ENCODE measurements around the gene STAM2.

STAM2 gene

DNA sequence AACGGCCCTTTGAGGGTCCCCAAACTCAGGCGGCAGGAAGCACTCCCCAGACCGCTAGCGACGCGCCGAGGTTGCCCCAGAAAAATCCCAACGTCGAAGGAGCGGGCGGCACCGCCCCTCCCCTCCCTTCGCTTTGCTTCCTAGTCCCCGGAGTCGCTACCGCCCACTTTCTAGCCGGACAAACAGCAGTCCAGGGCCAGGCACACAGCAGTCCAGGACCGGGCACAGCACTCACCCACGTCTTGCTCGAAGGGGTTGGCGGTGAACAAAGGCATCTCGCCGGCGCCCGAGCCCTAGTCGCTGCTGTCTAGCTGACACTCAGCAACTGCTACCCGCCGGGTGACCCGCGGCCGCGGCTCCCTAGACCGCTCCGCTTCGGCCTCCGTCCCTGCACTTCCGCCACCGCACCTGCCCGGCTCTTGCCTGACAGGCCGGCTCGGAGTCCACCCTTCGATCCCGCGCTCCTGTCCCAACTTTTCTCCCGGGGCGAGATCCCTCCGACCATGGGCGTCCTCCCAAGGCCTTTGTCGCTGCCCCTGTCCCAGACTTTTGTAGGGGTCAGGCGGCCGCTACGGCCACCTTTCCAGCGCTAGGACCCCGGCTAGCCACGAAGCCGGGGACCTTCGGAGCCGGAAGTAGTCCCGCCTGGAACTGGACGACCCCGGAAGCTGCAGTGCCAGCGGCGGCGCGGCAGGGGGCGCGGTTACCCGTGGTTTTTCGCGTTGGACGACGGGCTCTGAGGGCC is at the start of gene STAM2:
Gene STAM2, minus strand, starts transcription at position 396 of the 745 bp plus-strand sequence. Its CDS starts 121 bp downstream, at position 275.
- DNase-seq (ENCODE audit: low read depth in 2 of 2) = peak; percentile 95
- TF ChIP-seq, protein P1, sequence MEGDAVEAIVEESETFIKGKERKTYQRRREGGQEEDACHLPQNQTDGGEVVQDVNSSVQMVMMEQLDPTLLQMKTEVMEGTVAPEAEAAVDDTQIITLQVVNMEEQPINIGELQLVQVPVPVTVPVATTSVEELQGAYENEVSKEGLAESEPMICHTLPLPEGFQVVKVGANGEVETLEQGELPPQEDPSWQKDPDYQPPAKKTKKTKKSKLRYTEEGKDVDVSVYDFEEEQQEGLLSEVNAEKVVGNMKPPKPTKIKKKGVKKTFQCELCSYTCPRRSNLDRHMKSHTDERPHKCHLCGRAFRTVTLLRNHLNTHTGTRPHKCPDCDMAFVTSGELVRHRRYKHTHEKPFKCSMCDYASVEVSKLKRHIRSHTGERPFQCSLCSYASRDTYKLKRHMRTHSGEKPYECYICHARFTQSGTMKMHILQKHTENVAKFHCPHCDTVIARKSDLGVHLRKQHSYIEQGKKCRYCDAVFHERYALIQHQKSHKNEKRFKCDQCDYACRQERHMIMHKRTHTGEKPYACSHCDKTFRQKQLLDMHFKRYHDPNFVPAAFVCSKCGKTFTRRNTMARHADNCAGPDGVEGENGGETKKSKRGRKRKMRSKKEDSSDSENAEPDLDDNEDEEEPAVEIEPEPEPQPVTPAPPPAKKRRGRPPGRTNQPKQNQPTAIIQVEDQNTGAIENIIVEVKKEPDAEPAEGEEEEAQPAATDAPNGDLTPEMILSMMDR (IDR thresholded peaks at IDR 0.05; ENCODE audit: low read depth, low read length) = peak; percentile 92
- H3K4me3 ChIP-seq (replicated peaks in 1 of 2; ENCODE audit: low read depth in 2 of 2, low read length in 2 of 2) = peak within 1 kb of the TSS; percentile 86 to 98

DNA sequence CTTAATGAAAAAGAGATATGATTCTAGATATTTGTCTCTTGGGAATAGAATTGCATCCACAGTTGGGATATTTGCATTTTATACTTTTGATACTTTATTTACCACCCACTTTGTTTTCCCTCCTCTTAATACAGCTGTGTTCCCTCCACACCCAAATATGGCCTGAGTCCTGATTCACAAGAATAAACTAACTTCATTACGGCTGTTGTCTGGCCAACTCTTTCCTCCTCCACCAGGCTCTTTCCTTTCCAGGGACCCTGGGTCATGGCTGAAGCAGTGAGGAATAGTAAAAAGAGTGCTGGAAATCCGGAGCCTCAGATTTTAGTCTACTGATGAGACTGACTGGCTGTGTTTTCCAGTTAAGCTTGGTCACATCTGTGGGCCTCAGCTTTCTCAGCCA is 48.4 kb upstream of the STAM2 start:
- peak in 1 of 2 donors; percentile 51 for DNase-seq (ENCODE audit: low read depth in 2 of 2)
- H3K4me3 ChIP-seq (replicated peaks in 1 of 2; ENCODE audit: low read depth in 2 of 2, low read length in 2 of 2) = no peak overlapping the region
- TF ChIP-seq, protein P1 (IDR thresholded peaks at IDR 0.05; ENCODE audit: low read depth, low read length) = no peak

DNA sequence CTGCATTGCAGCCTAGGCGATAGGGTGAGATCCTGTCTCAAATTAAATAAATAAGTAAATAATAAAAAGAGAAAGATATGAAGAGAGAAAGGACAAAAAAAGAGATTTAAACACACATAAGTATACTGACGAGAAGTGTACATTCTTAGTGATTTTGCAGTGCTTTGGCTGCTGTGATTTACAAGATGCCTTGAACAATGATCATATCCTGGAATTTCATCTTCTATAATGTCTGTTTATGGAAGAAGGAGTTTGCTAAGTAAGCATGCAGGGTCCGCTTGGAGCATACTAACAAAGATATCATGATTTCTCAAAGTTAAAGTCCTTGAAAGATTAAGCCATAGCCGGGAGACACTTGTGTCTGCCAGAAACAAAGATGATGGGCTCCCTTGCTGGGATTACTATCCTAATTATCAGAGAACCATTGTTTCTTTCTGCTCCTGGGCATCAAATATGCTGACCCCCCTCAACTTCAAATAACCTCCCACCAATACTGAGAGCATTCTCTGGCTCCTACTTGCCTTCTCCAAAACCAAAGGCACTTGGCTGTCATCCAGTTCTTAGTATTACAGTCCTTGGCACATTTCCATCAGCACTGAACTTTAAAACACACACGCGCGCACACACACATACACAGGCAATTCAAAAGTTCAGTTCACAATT is 47.5 kb upstream of the STAM2 start:
- DNase-seq (ENCODE audit: low read depth in 2 of 2) = peak; percentile 92 to 96
- H3K4me3 ChIP-seq (replicated peaks in 1 of 2; ENCODE audit: low read depth in 2 of 2, low read length in 2 of 2) = no peak overlapping the region
- TF ChIP-seq, protein P1 (IDR thresholded peaks at IDR 0.05; ENCODE audit: low read depth, low read length) = no peak

DNA sequence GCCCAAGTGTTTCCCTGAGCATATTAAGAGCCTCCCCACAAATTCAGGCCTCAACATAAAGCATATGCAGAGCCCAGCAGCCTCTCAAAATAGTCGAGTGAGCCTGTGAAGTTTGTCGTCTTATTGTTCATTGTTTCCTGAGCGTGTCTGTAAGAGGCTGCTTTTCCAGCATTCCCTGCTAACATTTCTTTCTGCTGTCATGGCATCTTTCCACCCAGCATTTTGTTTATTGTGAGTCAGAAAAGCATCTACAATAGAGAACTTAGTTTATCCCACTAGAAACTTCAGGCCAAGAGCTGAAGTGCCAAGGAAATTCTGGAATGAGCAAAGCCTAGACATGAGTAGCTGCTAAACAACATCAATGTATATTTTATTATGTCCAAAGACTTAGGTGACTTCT is 46.3 kb upstream of the STAM2 start:
- peak; percentile 75 to 89 for DNase-seq (ENCODE audit: low read depth in 2 of 2)
- H3K4me3 ChIP-seq (replicated peaks in 1 of 2; ENCODE audit: low read depth in 2 of 2, low read length in 2 of 2) = no peak overlapping the region
- TF ChIP-seq, protein P1 (IDR thresholded peaks at IDR 0.05; ENCODE audit: low read depth, low read length) = no peak

DNA sequence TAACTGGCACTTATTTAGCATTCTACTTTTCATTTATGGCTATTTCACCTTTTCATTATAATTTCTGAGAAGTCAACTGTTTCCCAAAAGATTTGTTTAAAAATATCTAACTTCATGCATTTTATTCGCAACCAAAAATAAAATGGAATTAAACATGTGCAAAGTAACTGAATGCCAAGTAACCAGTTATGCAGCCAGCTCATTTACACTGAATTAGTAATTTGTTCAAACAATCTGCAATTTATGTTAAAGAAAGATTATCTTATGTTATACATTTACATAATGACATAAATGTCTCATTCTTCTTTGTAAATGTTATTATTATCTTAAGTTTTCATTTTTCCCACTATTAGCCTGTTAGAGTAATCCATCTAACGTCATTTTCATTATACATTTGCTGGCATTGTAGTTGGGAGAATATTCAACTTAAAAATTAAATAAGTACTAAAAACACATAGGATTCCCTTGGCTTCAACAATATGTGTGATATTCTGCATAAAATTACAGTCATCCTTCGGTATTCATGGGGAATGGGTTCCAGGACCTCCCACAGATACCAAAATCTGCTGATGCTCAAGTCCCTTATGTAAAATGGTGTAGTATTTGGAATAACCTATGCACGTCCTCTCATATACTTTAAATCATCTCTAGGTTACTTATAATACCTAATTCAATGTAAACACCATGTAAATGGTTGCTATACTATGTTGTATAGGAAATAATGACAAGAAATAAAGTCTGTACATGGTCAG is 43.7 kb upstream of the STAM2 start:
- H3K4me3 ChIP-seq (replicated peaks in 1 of 2; ENCODE audit: low read depth in 2 of 2, low read length in 2 of 2) = no peak overlapping the region
- no peak for DNase-seq (ENCODE audit: low read depth in 2 of 2)
- TF ChIP-seq, protein P1 (IDR thresholded peaks at IDR 0.05; ENCODE audit: low read depth, low read length) = no peak

DNA sequence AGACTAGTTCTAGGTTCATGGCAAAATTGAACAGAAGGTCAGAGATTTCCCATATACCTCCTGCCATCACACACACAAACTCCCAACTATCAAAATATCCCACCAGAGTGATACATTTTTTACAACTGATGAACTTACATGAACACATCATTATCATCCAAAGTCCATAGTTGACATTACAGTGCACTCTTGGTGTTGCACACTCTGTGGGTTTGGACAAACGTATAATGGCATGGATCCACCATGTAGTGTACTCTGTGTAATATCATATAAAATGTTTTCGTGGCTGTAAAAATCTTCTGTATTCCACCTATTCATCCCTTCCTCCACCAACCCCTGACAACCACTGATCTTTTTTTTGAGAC is 25.9 kb upstream of the STAM2 start:
- no peak for DNase-seq (ENCODE audit: low read depth in 2 of 2)
- TF ChIP-seq, protein P1 (IDR thresholded peaks at IDR 0.05; ENCODE audit: low read depth, low read length) = no peak
- no peak overlapping the region for H3K4me3 ChIP-seq (replicated peaks in 1 of 2; ENCODE audit: low read depth in 2 of 2, low read length in 2 of 2)
